ENCODE measurements around the gene NDUFA11. TPM values are rescaled to one million over a fixed set of nuclear protein-coding genes. Genes with fewer than 3 reads are reported as not detected.
"Not testable (repeated sequence)": the region's sequence is repeated elsewhere in the genome, so short reads cannot be mapped to it uniquely, and the experiment has no call there.

The NDUFA11 gene
- total RNA-seq, 1 donor from 2014 or later = 134 TPM

- ATAC-seq (no peak), DNase-seq (ENCODE audit: low spot score) (no peak)
- intact Hi-C loops (cut with DNase I) = no loop called here
These were observed 29.9 kb downstream of the NDUFA11 start for GRCh38 chr19:5873617-5874199.

- intact Hi-C loops (cut with DNase I) = no loop called here
- ATAC-seq = no peak
- DNase-seq (ENCODE audit: low spot score) = no peak
These were observed 32.6 kb downstream of the NDUFA11 start for GRCh38 chr19:5870986-5871394.

DNA sequence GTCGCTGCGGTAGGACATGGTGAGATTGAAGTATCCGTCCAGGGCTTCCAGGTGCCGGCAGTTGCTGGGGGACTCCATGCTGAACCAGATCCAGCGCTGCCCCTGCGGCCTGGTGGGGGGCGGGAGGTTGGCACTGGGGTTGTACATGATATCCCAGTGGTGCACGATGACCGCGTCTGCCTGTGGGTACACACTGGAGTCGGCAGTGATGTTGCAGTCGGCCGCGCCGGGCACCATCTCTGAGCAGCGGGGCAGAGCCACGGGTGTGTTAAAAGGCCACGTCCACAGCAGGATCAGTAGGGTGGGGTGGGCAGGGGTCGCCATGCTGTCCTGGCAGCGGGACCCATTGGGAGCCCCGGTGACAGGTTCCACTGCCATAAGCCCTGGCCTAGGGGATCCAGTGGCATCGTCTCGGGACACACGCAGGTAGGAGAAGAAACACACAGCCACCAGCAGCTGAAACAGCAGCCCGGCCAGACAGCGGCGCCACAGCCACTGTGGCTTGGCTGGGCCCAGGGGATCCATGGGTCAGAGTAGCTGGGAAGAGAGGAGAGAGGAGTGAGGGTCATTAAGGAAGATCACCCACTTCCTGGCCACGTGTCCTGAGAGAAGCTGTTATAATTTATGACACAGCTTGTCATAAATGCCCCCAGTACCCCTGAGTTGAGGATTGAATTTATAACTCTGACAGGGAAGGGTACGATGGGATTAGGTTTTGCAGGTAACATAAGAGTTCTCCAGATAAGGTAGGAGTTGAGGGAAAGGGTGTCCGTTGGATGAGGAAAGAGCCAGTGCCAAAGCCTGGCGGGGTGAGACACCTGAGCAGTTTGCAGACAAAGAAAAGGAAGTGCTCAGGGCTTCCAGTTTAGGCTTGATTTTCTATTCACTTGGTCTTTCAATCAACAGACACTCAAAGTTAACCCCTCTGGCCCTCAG lies 36.1 kb downstream of the NDUFA11 start:
- no peak for DNase-seq (ENCODE audit: low spot score)
- no peak for ATAC-seq
- intact Hi-C loops (cut with DNase I) = no loop called here

- ATAC-seq = no peak
- DNase-seq (ENCODE audit: low spot score) = no peak
- intact Hi-C loops (cut with DNase I) = no loop called here
These were observed 37.8 kb downstream of the NDUFA11 start for GRCh38 chr19:5865772-5866171.

DNA sequence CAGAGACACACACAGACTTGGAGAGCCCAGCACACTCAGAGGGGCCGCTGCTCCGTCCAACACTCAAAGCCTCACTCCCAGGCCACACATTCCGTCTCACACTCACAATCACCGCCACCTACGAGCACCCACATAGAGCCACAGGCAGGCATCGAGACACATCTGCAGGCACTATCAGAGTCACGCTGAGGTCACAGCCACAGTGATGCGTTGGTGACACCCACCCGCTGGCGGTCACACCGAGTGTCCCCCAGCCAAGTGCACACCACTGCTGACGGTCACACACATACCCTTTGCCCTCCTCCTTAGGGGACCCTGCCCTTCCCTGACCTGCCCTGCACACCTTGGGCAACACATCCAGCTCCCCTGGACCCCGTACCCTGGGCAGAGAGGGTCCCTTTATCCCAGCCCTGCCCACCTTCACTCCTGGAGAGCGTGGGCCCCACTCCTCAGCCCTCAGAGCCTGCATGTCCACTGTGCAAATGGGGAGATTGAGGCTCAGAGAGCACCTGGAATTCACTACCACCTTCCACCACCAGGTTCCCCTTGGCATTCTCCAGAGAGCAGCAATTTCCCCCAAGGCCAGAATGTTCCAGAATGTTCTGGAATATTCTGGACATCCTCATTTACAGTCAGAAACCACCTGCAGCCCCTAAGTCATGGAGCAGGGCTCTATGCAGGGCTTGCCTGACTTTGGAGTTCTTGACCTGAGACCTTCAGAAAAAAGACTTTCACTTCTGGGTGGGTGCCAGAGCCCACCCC lies 38.7 kb downstream of the NDUFA11 start:
- no peak for ATAC-seq
- DNase-seq (ENCODE audit: low spot score) = no peak
- intact Hi-C loops (cut with DNase I) = no loop called here

DNA sequence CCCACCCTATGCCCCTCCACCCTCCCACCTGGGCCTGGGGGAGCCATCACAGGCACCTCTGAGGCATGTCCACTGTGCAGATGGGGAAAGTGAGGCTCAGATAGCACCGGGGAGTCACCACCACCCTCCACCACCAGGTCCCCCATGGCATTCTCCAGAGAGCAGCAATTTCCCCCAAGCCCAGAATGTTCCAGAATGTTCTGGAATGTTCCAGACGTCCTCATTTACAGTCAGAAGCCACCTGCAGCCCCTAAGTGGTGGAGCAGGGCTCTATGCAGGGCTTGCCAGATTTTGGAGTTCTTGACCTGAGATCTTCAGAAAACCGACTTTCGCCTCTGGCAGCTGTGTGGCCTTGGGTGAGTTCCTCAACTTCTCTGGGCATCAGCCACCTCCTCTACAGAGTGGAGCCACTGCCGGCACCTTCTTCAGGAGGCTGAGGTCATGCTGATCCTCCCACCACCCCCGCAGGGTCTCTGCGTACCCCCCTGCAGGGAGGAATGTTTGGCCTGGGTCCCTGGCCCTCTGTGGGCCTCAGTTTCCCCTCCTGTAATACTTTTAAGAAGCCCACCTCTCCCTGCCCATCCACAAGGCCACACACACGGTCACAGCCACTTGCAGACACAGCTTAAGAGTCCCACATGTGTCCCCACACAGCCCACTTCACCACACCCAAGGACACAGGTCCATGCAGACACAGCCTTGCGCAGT lies 39.4 kb downstream of the NDUFA11 start:
- DNase-seq (ENCODE audit: low spot score) = no peak
- ATAC-seq = no peak
- intact Hi-C loops (cut with DNase I) = no loop called here

DNA sequence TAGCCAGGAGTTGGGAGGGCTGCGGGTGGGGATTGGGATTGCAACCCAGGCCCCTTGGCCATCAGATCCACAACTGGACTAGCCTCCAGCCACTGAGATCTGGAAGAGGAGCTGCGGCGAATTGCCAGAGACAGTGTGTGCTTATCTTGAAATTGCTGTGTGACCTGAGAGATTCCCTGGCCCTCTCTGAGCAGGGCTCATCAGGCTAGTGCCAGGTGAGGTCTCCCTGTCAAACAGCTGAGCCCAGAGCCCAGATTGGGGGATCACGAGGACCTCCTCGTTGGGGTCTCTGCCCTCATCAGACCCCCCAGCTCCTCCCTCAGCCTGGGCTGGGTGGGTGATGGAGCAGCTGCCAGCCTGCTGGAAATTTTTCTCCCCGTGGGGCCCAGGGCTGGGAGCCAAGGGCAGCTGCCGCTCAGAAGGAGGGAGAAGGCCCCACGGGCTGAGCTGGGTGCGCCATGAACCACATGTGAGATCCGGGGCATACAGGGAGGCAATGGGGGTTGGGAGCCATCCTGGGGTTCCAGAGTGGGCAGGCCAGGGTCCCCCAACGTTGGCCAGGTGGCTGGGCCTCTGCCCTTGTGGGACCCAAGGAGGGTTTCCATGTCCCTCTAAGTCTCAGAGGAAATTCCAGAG lies 40.4 kb downstream of the NDUFA11 start:
- ATAC-seq (no peak), DNase-seq (ENCODE audit: low spot score) (no peak)
- intact Hi-C loops (cut with DNase I) = no loop called here

GRCh38 chr19:5857203-5858081 lies 46.1 kb downstream of the NDUFA11 start:
- intact Hi-C loops (cut with DNase I) = no loop called here
- DNase-seq (ENCODE audit: low spot score) (no peak), ATAC-seq (no peak)

- DNase-seq (ENCODE audit: low spot score); ATAC-seq; intact Hi-C loops (cut with DNase I): not testable (repeated sequence)
These were observed 48.4 kb downstream of the NDUFA11 start for GRCh38 chr19:5855151-5855550.

- intact Hi-C loops (cut with DNase I) = not testable (repeated sequence)
These were observed 49.5 kb downstream of the NDUFA11 start for GRCh38 chr19:5854121-5854520.

GRCh38 chr19:5851302-5851701 lies 52.3 kb downstream of the NDUFA11 start, which contains the start of gene FUT3:
Gene FUT3 (minus strand): TSS chr19:5851449.
- ATAC-seq (no peak), DNase-seq (ENCODE audit: low spot score) (no peak)
- intact Hi-C loops (cut with DNase I) = no loop called here

More at GRCh38 chr19:5854121-5854520, 49.5 kb downstream of the NDUFA11 start:
- DNase-seq (ENCODE audit: low spot score); ATAC-seq: not testable (repeated sequence)

DNA sequence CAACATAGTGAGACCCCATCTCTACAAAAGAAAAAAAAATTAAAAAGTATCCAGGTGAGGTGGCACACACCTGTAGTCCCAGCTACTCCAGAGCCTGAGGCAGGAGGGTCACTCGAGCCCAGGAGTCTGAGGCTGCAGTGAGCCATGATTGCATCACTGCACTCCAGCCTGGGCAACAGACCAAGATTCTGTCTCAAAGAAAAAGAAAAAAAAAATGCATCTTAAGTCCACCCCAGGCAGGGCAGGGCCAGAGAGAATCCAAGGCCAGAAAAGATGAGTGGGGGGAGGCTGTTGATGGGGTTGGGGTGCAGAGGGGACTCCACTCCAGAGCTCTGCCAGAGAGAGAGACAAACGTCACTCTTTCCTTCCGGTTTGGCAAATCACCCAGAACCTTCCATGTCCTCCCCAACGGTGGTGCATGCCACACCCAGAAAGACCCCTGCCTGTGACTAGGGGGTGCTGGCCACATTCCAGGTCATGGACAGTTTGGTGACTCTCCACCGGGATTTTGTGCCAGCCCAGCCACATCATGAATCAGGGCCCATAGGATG lies 52.8 kb downstream of the NDUFA11 start:
- peak; percentile 46 for ATAC-seq
- intact Hi-C loops (cut with DNase I) = no loop called here
- DNase-seq (ENCODE audit: low spot score) = no peak

- ATAC-seq = no peak
- DNase-seq (ENCODE audit: low spot score) = no peak
- intact Hi-C loops (cut with DNase I) = no loop called here
These were observed 53.4 kb downstream of the NDUFA11 start for GRCh38 chr19:5850189-5850588.

GRCh38 chr19:5848621-5849020 lies 55.0 kb downstream of the NDUFA11 start:
- intact Hi-C loops (cut with DNase I); DNase-seq (ENCODE audit: low spot score); ATAC-seq: not testable (repeated sequence)

DNA sequence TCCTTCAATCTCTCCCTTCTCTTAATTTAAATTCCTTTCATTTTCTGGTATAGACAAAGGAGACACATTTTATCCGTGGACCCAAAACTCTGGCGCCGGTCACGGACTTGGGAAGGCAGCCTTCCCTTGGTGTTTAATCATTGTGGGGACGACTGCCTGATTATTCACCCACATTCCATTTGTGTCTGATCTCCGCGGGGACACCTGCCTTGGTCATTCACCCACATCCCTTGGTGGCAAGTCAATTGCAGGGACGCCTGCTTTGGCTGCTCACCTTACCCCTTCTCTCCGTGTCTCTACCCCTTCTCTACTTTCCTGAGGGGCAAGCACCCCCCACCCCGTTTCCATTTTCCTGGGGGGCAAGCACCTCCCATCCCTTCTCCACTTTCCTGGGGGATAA lies 55.7 kb downstream of the NDUFA11 start:
- DNase-seq (ENCODE audit: low spot score); intact Hi-C loops (cut with DNase I); ATAC-seq: not testable (repeated sequence)
